A549 (cell line): ENCODE results near the gene DNAJC16.

Experiments used
- JUN ChIP-seq, 2 experiments: fragments of >200 bp; sonication (Bioruptor Twin); formaldehyde crosslinking; IDR thresholded peaks; 2 replicates in 1 of 2; 3 replicates in 1 of 2; pipeline ENCODE4 v1.6.1; 2016 to 2017
- JUNB ChIP-seq: fragments of >200 bp; sonication (Bioruptor Twin); formaldehyde crosslinking; IDR thresholded peaks from 2 replicates; pipeline ENCODE4 v1.6.1; 2016
- KDM1A ChIP-seq: fragments of 200-600 bp; sonication (generic); IDR thresholded peaks from 2 replicates; pipeline ENCODE4 v1.6.1; 2016; ENCODE audit warnings: low read depth, mild to moderate bottlenecking
- KDM5A ChIP-seq: fragments of 200-600 bp; sonication (generic); IDR thresholded peaks from 2 replicates; pipeline ENCODE4 v1.6.1; 2016; ENCODE audit warnings: antibody characterized with exemption, mild to moderate bottlenecking
- MYC ChIP-seq: IDR thresholded peaks from 2 replicates; pipeline ENCODE4 v1.6.1; 2012; ENCODE audit warnings: mild to moderate bottlenecking, inconsistent platforms, low read length, improper control_type of control experiment, borderline replicate concordance
- NR3C1 ChIP-seq: fragments of >200 bp; sonication (Bioruptor Twin); formaldehyde crosslinking; IDR thresholded peaks from 3 replicates; pipeline ENCODE4 v1.6.1; 2017
- POLR2A ChIP-seq: IDR thresholded peaks from 2 replicates; pipeline ENCODE4 v1.6.1; 2012; ENCODE audit warnings: mild to moderate bottlenecking, low read length
- REST ChIP-seq: fragments of 200-600 bp; sonication (generic); IDR thresholded peaks from 2 replicates; pipeline ENCODE4 v1.6.1; 2016; ENCODE audit warnings: antibody characterized with exemption, mild to moderate bottlenecking, moderate library complexity
- SMC3 ChIP-seq: fragments of >200 bp; sonication (Bioruptor Twin); formaldehyde crosslinking; IDR thresholded peaks from 3 replicates; pipeline ENCODE4 v1.6.1; 2018; ENCODE audit warnings: inconsistent platforms
- SREBF2 ChIP-seq: fragments of 450-650 bp; IDR thresholded peaks from 2 replicates; pipeline ENCODE4 v1.6.1; 2014; ENCODE audit warnings: mild to moderate bottlenecking, moderate library complexity
- ZNF302 ChIP-seq: fragments of 250-450 bp; sonication (Bioruptor Pico); IDR thresholded peaks from 2 replicates; pipeline ENCODE4 v1.9.0; 2021; ENCODE audit warnings: inconsistent platforms, mild to moderate bottlenecking, moderate library complexity
- TF ChIP-seq, protein P1 (sequence below): fragments of 450-650 bp; IDR thresholded peaks from 2 replicates; pipeline ENCODE4 v1.6.1; 2014; ENCODE audit warnings: antibody characterized with exemption
- TF ChIP-seq, protein P2 (sequence below): fragments of >200 bp; sonication (Bioruptor Twin); formaldehyde crosslinking; IDR thresholded peaks from 3 replicates; pipeline ENCODE4 v1.5.1; 2016
- TF ChIP-seq, protein P3 (sequence below): IDR thresholded peaks from 2 replicates; pipeline ENCODE4 v1.6.1; 2012

DNA sequence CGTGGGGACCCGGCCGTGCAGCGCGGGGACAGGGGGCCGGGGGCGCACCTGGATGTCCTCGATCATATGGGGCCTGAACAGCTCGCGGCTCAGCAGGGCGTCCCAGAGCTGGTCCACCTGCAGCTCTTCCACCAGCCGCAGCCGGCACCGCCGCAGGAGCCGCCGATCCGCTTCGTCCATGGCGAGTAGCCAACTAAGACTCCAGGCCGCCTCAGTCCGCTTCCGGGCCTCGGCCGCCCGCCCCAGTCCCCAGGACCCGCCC is 2.7 kb upstream of the DNAJC16 start, which contains the start of gene CASP9:
- TF ChIP-seq MYC (no peak), KDM1A (no peak), JUNB (no peak), SMC3 (no peak), POLR2A (peak; percentile 46), NR3C1 (no peak), JUN (IDR thresholded peaks at IDR 0.05) (no peak), SREBF2 (no peak), KDM5A (no peak), REST (no peak), ZNF302 (CRISPR knock-in tag) (no peak)
- TF ChIP-seq, protein P1, sequence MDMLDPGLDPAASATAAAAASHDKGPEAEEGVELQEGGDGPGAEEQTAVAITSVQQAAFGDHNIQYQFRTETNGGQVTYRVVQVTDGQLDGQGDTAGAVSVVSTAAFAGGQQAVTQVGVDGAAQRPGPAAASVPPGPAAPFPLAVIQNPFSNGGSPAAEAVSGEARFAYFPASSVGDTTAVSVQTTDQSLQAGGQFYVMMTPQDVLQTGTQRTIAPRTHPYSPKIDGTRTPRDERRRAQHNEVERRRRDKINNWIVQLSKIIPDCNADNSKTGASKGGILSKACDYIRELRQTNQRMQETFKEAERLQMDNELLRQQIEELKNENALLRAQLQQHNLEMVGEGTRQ: no peak
- TF ChIP-seq, protein P2, sequence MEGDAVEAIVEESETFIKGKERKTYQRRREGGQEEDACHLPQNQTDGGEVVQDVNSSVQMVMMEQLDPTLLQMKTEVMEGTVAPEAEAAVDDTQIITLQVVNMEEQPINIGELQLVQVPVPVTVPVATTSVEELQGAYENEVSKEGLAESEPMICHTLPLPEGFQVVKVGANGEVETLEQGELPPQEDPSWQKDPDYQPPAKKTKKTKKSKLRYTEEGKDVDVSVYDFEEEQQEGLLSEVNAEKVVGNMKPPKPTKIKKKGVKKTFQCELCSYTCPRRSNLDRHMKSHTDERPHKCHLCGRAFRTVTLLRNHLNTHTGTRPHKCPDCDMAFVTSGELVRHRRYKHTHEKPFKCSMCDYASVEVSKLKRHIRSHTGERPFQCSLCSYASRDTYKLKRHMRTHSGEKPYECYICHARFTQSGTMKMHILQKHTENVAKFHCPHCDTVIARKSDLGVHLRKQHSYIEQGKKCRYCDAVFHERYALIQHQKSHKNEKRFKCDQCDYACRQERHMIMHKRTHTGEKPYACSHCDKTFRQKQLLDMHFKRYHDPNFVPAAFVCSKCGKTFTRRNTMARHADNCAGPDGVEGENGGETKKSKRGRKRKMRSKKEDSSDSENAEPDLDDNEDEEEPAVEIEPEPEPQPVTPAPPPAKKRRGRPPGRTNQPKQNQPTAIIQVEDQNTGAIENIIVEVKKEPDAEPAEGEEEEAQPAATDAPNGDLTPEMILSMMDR: no peak
- TF ChIP-seq, protein P3, sequence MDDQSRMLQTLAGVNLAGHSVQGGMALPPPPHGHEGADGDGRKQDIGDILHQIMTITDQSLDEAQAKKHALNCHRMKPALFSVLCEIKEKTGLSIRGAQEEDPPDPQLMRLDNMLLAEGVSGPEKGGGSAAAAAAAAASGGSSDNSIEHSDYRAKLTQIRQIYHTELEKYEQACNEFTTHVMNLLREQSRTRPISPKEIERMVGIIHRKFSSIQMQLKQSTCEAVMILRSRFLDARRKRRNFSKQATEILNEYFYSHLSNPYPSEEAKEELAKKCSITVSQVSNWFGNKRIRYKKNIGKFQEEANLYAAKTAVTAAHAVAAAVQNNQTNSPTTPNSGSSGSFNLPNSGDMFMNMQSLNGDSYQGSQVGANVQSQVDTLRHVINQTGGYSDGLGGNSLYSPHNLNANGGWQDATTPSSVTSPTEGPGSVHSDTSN: no peak
